Panc1 (cell line): ENCODE results near the gene RFFL. TPM values are rescaled to one million over a fixed set of nuclear protein-coding genes. Genes with fewer than 3 reads are reported as not detected.

Experiments used
- ATAC-seq: fragments of 200-7000 bp; cut with Tn5 transposase; 2 replicates; pipeline ENCODE4 v1.9.1; 2020; ENCODE audit warnings: mild to moderate bottlenecking, moderate library complexity
- BruUV-seq: library from RNA; stranded (reverse); fragments of 400-500 nt; replicated peaks from 2 replicates; lab custom pipeline; 2021; lab: Mats Ljungman, UMichigan
- CTCF ChIA-PET: fragments of 300-600 bp; sonication (Branson Sonifier 250); formaldehyde crosslinking; loops from one replicate; lab custom pipeline; 2022; ENCODE audit warnings: antibody characterized with exemption; lab: Charles Lee
- POLR2A ChIA-PET: fragments of 300-600 bp; sonication (Branson Sonifier 250); formaldehyde crosslinking; loops from one replicate; lab custom pipeline; 2022; ENCODE audit warnings: antibody characterized with exemption; lab: Charles Lee
- DNase-seq: peaks from one replicate; pipeline ENCODE4 v3.0.0-alpha.2; 2010; ENCODE audit warnings: low read depth, low spot score
- H3K27ac ChIP-seq: 2 replicates; pipeline ENCODE4 v1.5.1; 2011; ENCODE audit warnings: mild to moderate bottlenecking, low read length, inconsistent platforms
- H3K27me3 ChIP-seq: fragments of 200-500 bp; sonication (Bioruptor generic); 2 replicates; pipeline ENCODE4 v1.6.0; 2014; ENCODE audit warnings: low read length, inconsistent platforms; ENCODE audit not compliant: control insufficient read depth, insufficient read depth
- H3K36me3 ChIP-seq: fragments of 200-500 bp; sonication (Bioruptor generic); 2 replicates; pipeline ENCODE4 v1.5.1; 2014; ENCODE audit warnings: inconsistent platforms, mild to moderate bottlenecking, low read length, moderate library complexity; ENCODE audit not compliant: control insufficient read depth, insufficient read depth
- H3K4me1 ChIP-seq: 2 replicates; pipeline ENCODE4 v1.5.1; 2011; ENCODE audit warnings: inconsistent platforms, mild to moderate bottlenecking, low read length, moderate library complexity; ENCODE audit not compliant: control insufficient read depth, insufficient read depth
- H3K4me3 ChIP-seq, 2 experiments: 2 replicates each; pipeline ENCODE4 v1.5.1; 2011 to 2012; ENCODE audit warnings: low read depth in 2 of 2, low read length in 2 of 2, mild to moderate bottlenecking in 2 of 2, inconsistent platforms in 1 of 2, moderate library complexity in 1 of 2
- H3K9me3 ChIP-seq: fragments of 200-500 bp; sonication (Bioruptor generic); 2 replicates; pipeline ENCODE4 v1.5.1; 2014; ENCODE audit warnings: low read depth, mild to moderate bottlenecking, inconsistent platforms, low read length, moderate library complexity; ENCODE audit not compliant: control insufficient read depth, insufficient read depth
- CTCF ChIP-seq: fragments of 450-650 bp; IDR thresholded peaks from 2 replicates; pipeline ENCODE4 v1.5.1; 2017; ENCODE audit warnings: mild to moderate bottlenecking
- POLR2AphosphoS5 ChIP-seq: IDR thresholded peaks from 2 replicates; pipeline ENCODE4 v1.6.1; 2012; ENCODE audit warnings: mild to moderate bottlenecking, low read depth, low read length, moderate library complexity
- REST ChIP-seq, 2 experiments: IDR thresholded peaks; 2 replicates each; pipeline ENCODE4 v1.6.1; 2011 to 2012; ENCODE audit warnings: low read depth in 2 of 2, control low read depth in 1 of 2, low read length in 1 of 2, mild to moderate bottlenecking in 1 of 2, moderate library complexity in 1 of 2; ENCODE audit not compliant: insufficient read depth in 1 of 2
- SIN3A ChIP-seq: IDR thresholded peaks from 2 replicates; pipeline ENCODE4 v1.6.1; 2012; ENCODE audit warnings: low read depth, mild to moderate bottlenecking, low read length, moderate library complexity, borderline replicate concordance; ENCODE audit not compliant: insufficient read depth
- TCF7L2 ChIP-seq: IDR thresholded peaks from 2 replicates; pipeline ENCODE4 v1.6.1; 2011; ENCODE audit warnings: mild to moderate bottlenecking, low read depth, low read length, inconsistent platforms
- in situ Hi-C: cut with HindIII; loops from 2 replicates; pipeline ENCODE4 v1.10.0; 2016; ENCODE audit warnings: low sequenced_read_pairs, low pct_unique_long_range_greater_than_20kb
- intact Hi-C: fragments of 100-400 bp; cut with micrococcal nuclease; formaldehyde crosslinking; loops from one replicate; pipeline ENCODE4 v1.10.0; 2022; ENCODE audit not compliant: unreplicated experiment
- total RNA-seq: library from RNA; stranded (reverse); gene quantifications from one replicate; pipeline ENCODE4 v1.2.1, GENCODE V29; 2021; ENCODE audit not compliant: unreplicated experiment

The RFFL gene
- total RNA-seq, 1 experiment from 2014 or later = 38.4 TPM

GRCh38 chr17:35051579-35052240, 11.8 kb downstream of the RFFL start:
- Histone ChIP-seq H3K9me3 (no peaks in the 10 kb centered on the region), H3K4me3 (no peak overlapping the region), H3K36me3 (no peaks in the 10 kb centered on the region), H3K4me1 (peaks cover 12% of the 10 kb centered on the region), H3K27ac (peak overlapping the region; percentile 3; the same call in 1 of the 2 replicates), H3K27me3 (no peaks in the 10 kb centered on the region)
- CTCF ChIA-PET = no interaction called here
- DNase-seq (no peak), ATAC-seq (peak; percentile 19; the same call in 1 of the 2 replicates)
- TF ChIP-seq SIN3A (no peak), POLR2AphosphoS5 (no peak), REST (IDR thresholded peaks at IDR 0.05; ENCODE audit: insufficient read depth in 1 of 2, low read depth in 2 of 2, low read length in 1 of 2) (no peak), CTCF (no peak), TCF7L2 (no peak)
- in situ Hi-C loops (no loop called here), intact Hi-C loops (no loop called here)
- BruUV-seq = TSS peak; percentile 26
- POLR2A ChIA-PET = no interaction called here

GRCh38 chr17:35051183-35051578, 12.3 kb downstream of the RFFL start:
- POLR2A ChIA-PET = no interaction called here
- no peak overlapping the region for H3K4me3 ChIP-seq
- in situ Hi-C loops (no loop called here), intact Hi-C loops (no loop called here)
- DNase-seq = no peak
- H3K9me3 ChIP-seq = no peaks in the 10 kb centered on the region
- H3K4me1 ChIP-seq = peaks cover 12% of the 10 kb centered on the region
- no peak overlapping the region for H3K27ac ChIP-seq
- CTCF ChIA-PET = no interaction called here
- no peak; the same call in 1 of the 2 replicates for ATAC-seq
- TF ChIP-seq POLR2AphosphoS5 (no peak), CTCF (no peak), SIN3A (no peak), REST (IDR thresholded peaks at IDR 0.05; ENCODE audit: insufficient read depth in 1 of 2, low read depth in 2 of 2, low read length in 1 of 2) (no peak), TCF7L2 (no peak)
- H3K36me3 ChIP-seq = no peaks in the 10 kb centered on the region
- BruUV-seq = no TSS peak
- H3K27me3 ChIP-seq = no peaks in the 10 kb centered on the region
